GM21447 (cell line): ENCODE results near the gene ATXN3L.
"Not testable (repeated sequence)": the region's sequence is repeated elsewhere in the genome, so short reads cannot be mapped to it uniquely, and the experiment has no call there.

Experiments used
- ATAC-seq: cut with Tn5 transposase; IDR thresholded peaks from one replicate; pipeline ENCODE4 v1.9.1; 2021; ENCODE audit not compliant: unreplicated experiment

The ATXN3L gene

GRCh38 chrX:13307041-13307440 lies 12.8 kb downstream of the ATXN3L start:
- no peak for ATAC-seq

- no peak for ATAC-seq
Measured at GRCh38 chrX:13305108-13305507, 14.7 kb downstream of the ATXN3L start.

DNA sequence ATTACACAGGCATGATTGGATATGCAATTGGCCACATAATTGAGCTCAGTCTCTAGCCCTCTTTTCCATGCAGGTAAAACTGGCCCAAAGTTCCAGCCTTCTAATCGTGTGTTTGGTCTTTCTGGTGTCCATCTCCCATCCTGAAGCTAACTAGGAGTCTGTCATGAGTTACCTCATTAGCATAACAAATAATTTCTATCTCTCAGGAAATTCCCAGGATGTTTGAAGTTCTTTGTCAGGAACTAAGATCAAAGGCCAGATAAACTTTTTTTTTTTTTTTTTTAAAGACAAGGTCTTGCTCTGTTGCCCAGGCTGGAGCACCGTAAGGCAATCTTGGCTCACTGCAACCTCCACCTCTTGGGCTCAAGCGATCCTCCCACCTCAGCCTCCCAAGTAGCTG lies 15.8 kb downstream of the ATXN3L start:
- no peak for ATAC-seq

GRCh38 chrX:13303248-13303647 lies 16.6 kb downstream of the ATXN3L start:
- not testable (repeated sequence) for ATAC-seq

DNA sequence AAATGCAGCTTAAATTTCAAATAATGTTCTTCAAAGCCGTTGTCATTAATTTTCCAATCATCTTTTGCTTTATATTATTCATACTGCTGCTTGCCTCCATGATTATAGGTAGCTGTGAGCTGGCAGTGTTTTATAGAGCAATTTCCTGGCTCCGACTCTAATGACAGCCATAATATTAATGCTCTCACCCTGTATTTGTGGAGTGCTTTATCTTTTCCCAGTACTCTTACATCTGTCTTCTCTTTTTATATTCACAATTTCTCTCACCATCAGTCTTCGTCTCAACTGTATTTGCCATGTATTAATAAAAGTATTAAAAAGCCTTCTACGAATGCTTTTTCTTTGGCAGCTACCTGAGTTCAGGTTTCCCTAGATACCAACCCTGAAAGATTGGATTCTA lies 21.0 kb downstream of the ATXN3L start:
- no peak for ATAC-seq

- ATAC-seq = no peak
Measured at GRCh38 chrX:13295841-13296240, 24.0 kb downstream of the ATXN3L start.

GRCh38 chrX:13293700-13294099 lies 26.2 kb downstream of the ATXN3L start:
- no peak for ATAC-seq

GRCh38 chrX:13290891-13291614 lies 28.8 kb downstream of the ATXN3L start:
- no peak for ATAC-seq

GRCh38 chrX:13288671-13289070 lies 31.2 kb downstream of the ATXN3L start:
- ATAC-seq = no peak

- no peak for ATAC-seq
Measured at GRCh38 chrX:13287816-13288215, 32.0 kb downstream of the ATXN3L start.

DNA sequence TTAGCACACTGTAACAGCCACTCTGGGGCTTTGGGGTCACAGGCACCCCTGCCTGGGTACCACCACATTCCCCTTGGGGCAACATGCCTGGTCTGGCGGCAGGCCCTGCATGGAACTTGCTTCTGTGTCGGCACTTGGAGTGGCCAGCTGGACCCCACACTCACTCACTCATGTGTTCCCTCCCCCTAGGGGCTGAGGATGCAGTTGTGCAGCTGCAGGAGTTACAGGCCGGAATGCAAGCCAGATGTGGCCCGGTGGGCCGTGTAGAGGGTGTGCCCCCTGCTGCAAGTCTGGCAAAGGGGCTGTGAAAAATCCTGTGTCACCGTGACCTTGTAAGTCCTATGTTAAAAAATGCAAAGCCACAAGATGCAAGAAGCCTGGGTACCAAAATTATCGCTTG lies 34.2 kb downstream of the ATXN3L start:
- no peak for ATAC-seq

DNA sequence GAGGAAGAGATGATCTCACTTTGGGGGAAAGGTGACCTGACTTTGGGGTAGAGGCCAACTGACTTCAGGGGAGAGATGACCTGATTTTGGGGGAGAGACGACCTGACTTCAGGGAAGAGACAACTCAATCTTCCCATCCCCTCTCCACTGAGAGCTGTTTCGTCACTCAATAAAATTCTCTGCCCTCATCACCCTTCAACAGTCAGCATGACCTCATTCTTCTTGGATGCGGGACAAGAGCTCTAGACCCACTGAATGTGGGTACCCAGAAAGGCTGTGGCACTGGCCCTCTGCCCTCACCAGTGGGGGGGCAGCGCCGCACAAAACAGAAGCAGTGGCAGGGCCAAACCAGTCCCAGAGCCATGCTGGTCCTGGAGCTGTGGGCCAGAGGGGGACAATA lies 34.6 kb downstream of the ATXN3L start:
- ATAC-seq = no peak

GRCh38 chrX:13284570-13284969 lies 35.3 kb downstream of the ATXN3L start:
- ATAC-seq = no peak

DNA sequence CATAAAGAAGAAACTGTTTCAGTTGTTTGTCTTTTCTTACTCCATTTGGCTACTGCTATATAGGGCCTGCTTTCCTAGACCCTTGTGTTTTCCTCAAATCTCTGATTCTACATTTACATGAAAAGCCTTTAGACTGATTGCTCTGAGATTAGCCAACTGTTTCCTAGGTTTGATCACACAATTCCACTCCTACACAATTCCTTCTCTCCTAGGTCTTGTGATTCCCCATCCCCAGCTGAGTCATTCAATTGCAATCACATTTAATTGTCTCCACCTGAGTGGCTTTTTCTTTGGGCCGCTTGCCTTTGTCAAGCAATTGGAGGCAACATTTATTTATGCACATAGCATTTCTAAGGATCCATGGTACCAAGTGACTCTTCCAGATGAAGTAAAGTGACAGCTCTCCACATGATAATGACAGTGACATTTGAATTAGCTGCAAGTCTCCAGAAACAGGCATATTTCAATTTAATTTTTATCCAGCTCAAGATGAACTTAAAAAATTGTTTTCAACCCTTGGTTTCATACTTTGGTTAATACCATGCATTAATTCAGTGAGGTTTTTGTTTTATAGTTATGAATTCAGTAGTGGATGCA lies 35.8 kb downstream of the ATXN3L start:
- no peak for ATAC-seq

DNA sequence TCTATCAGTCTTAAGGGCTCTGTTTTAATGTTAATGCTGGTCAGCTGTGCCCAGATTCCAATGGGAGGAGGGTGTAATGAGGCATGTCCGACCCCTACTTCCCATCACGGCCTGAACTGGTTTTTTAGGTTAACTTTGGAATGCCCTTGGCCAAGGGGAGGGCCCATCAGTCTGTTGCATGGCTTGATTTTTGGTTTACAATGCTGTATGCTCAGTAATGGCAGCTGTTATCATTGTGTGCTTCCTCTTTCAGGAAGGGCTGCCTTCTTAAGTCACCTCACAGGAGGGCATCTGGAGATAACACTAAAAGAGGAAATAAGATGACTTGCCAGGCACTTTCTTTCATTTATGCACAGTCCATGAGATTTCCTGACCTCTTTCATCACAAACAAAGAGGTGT lies 36.3 kb downstream of the ATXN3L start:
- ATAC-seq = no peak

DNA sequence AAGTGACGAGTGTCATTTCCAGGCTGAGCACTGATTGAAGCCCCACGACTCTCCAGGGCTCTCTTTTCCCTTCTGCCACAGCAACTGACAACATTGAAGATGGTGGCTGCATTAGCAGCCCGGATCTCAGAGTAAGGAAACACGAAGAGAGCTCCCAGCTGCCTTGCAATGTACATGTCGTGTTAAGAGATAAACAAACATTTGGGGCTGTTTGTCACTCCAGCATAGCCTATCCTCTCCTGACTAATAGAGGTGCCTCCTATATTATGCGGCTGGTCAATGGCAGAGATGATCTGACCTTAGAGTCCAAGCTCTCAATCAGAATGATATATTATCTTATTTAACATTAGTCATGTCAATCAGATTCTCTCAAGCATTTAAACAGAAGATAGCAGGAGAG lies 38.6 kb downstream of the ATXN3L start:
- no peak for ATAC-seq

DNA sequence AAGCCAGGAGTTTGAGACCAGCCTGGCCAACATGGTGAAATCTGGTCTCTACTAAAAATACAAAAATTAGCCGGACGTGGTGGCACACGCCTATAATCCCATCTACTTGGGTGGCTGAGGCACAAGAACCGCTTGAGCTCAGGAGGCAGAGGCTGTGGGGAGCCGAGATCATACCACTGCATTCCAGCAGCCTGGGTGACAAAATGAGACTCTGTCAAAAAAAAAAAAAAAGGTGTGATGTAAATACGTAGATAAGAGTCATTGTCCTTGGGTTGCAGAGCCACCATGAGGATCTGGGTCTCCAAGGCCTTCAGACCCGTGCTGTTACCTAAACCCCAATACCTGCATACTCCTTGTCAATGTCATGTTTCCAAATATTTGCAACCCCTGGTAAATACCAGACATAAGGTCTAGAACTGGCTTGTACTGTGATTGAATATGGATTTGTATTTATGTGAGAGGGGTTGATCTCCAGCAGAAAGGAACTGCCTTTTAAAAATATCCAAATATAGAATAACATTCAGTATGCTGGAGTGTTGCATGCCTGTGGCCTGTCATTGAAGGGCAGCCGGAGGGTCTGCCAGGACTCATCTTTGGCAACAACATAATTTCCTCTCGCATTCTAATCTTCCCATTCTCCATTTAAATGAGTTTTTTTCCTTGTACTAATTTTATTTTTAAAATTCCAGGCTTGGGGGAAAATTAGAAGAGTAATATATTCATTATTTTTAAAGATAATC lies 40.4 kb downstream of the ATXN3L start:
- ATAC-seq = no peak

- ATAC-seq = no peak
Measured at GRCh38 chrX:13277539-13277938, 42.3 kb downstream of the ATXN3L start.

GRCh38 chrX:13276991-13277390 lies 42.9 kb downstream of the ATXN3L start:
- ATAC-seq = no peak

GRCh38 chrX:13275031-13275430 lies 44.8 kb downstream of the ATXN3L start:
- ATAC-seq = no peak

GRCh38 chrX:13272426-13272825 lies 47.4 kb downstream of the ATXN3L start:
- ATAC-seq = no peak

DNA sequence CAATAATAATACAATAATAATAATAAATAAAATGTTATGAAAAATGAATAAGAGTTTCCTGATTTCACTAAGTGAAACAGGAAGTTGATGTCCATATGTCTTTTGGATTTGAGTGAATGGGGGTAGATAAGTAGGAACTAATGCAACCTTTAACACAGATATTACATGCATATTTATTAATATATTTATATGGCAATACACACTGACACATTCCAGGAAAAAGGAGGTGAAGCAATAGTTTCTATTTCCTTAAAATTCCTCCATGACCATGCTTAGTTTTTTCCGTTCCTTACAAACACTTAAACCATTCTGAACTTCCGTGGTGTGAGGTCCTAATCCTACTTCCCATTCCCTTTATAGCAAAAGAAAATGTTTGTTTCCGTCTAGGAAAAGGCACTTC lies 48.3 kb downstream of the ATXN3L start:
- ATAC-seq = no peak
